HG02571 (cell line): ENCODE results near the gene INPP4A.

Experiments
- ATAC-seq: cut with Tn5 transposase; IDR thresholded peaks from one replicate; pipeline ENCODE4 v1.9.1; 2021; ENCODE audit warnings: mild to moderate bottlenecking, moderate library complexity; ENCODE audit not compliant: unreplicated experiment

INPP4A gene

DNA sequence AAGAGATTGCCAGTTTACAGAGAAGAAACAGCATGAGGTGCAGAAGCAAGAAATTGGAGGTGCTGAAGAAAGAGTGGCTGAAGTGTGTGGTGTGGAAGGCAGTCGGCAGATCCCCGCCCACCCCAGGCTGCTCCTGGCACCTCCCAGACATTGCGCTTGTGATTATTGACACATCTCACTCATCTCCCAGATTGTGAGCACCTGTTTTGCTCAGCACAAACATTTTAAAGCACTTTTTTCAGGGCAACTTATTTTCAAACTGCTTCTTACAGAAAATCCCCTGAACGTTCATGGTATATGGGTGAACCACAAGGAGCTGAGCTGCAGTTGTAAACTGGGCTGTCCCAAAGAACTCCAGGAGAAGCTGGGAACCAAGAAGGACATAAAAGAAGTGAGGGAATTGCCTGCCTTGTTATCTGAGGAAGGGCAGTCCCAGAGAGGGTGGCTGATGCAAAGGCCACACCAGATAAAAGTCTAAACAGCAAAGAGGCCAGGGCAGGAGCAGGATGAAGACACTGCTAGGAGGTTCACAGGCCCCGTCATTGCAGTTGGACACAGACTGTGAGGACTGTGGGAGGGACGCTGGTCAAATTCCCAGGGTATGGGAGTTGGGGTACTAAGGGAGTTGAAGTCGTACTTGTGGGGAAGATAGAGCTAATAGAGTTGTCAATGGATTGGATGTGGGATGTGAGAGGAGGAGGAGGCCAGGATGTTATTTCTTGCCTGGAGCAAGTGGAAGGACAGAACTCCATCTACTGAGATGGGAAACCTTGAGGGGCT, 65.1 kb downstream of the INPP4A start:
- ATAC-seq = no peak

DNA sequence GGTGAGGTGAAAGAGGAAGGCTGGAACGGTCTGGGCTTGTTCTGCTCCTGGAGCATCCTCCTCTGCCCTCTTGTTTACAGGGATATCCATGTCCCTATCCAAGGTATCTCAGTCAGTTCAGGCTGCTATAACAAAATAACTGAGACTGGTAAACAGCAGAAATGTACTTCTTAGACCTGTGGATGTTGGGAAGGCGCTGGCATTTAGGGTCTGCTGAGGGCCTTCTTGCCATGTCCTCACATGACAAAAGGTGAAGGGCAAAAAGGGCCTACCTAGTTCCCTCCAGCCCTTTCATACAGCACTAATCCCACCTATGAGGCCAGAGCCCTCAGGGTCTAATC, 65.6 kb downstream of the INPP4A start:
- no peak for ATAC-seq

DNA sequence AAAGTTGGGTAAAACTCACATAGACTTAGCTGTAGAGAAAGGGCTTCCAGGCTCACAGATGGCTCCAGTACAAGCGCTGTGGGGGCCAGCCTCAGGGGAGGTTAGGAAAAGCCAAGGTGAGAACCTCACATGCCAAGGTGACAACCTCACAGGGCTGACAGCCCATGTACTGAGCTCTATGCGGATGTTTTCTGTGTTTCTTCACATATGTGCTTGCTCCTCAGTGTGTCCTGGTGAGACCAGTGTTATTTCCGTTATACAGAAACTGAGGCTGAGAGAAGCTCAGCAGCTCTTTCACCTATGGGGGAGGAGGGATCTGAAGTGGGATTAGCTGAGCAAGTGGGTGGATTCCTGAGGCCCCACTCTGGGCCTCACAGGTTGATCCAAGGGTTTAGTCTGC, 67.3 kb downstream of the INPP4A start:
- no peak for ATAC-seq

DNA sequence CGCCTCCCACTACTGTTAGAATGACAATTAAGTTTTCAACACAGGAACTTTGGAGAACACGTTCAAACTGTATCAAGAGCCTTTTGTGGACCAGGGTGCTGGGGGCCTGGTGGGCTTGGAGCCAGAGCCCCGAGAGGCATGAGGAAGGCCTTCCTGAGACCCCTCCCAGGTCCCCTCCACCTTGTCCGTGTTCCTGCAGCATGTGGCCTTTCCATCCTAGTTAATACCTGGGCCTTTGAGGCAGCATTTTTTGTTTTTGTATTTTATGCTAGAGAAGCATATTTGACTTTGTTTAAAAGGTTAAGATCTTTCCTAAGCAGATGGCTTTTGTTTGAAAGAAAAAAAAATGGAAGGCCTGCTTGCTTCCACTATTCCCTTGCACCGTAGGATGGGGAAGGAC, 68.0 kb downstream of the INPP4A start:
- no peak for ATAC-seq

DNA sequence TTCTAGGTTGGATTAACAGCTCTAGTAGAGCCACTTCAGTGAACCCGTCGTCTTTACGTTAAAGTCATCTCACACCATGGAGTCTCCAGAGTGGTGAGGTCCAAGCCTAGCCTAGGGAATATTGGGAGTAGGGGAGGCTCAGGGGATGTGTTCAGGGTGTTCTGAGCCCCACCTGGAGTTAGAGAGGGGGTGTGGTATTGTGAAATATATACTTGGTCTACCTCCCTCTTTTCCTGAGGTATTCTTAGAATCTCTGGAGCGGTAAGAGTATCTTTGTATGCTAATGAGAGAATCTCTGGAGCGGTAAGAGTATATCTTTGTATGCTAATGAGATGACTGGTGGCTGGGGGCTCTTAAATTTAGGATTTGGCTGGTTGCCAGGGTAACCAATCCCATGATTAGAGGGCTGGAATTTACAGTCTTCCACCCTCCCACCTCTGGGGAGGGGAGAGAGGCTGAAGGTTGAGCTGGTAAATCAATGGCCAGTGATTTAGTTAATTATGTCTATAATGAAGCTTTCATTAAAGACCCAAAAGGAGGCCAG, 69.5 kb downstream of the INPP4A start:
- ATAC-seq = no peak

DNA sequence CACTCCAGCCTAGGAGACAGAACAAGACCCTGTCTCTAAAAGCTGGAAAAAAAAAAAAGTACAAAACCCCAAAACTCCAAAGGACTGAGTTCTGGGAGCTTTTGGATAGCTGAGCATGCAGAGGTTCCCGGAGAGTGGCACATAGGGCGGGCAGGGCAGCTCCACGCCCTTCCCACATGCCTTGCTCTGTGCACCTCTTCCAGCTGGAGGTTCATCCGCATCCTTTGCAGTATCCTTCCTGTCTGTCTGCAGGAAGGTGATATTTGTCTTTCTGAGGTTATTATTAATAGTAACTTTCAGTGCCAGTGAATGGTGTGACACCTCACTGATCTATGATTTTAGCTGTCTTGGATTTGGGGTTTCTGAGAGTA, 70.2 kb downstream of the INPP4A start:
- no peak for ATAC-seq

DNA sequence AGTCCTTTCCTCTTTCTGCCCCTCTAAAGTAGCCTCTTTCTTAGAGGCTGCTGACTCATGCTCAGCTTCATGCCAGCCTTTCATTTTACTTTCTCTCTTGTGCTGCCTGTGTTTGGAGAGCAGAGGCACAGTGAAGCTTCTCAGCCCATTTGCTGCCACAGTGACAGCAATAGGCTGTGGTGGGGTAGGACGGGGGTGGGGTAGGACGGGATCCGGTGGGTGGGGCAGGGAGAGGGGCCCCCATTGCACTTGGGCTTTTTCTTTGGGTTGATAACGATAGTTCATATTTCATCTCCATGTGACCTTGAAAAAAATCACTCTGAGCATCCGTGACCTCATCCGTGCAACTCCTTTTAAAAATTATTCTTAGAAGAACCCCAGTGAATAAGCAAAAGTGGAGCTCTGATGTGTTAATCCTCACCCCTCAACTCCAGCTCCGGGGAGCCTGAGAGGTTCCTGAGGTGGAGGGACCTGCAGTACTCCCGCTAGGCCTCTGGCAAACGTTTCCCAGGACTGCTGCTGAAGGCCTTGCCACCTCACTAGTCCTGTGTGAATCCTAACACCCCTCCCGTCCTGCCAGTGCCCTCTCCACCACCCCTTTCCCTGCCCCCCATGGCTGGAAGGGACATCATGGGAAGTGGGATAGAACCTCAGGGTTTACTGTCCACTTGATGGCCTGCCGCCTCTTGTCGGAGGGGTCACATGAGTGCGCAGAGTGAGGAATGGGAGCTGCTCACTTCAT, 70.8 kb downstream of the INPP4A start:
- no peak for ATAC-seq

DNA sequence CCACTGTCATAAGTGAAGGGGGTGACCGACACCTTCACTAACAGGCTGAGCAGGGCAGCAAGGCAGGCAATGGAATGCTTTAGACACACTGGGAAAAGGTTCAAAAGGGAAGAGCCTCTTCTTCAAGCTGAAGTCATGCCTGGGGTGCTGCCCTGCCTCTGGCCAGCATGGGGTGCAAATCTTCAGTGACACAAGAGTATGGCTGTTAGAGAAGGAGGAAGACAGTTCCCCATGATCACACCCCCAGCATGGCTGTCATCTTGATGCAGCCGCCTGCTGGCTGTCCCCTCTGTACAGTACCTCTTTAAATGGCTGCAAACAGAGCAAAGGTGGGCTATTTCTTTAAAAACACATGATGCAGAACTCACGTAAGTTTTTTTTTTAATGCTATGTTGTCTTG, 71.9 kb downstream of the INPP4A start:
- ATAC-seq = no peak

DNA sequence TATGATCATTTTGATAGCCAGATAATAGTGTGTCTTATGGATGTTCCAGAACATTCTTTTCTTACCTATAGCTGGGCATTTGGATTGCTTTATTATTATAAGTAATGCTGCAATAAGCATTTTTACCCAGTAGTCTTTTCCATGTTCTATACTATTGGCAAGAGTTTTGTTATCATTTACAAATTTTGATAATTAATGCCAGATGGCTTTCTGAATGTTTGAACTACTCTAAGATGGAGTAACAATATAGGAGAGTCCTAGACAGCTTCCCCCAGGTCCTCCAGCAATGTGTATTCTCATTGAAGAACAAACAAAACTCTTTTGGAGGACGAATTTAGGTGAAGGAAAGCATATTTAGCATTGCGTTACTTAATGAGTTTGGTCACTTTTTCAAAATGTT, 73.0 kb downstream of the INPP4A start:
- ATAC-seq = no peak

DNA sequence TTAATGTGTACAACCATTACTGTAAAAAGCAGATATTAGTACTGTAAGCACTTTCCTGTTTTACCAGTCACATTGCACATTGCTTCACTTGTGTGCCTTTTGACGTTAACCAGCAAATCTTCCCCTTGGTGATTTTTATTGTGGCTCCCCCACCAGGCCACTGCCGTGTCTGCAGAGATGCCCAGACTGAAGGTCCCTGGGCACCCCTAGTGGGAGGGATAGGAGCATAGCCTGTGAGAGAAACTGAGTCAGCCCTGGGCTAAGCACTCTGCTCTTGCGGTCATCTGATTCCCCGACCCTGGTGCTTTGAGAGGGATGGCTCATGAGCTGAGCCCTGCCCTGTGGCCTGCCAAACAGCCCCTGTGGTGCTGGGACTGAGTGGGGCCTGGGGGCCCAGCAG, 73.4 kb downstream of the INPP4A start:
- no peak for ATAC-seq

DNA sequence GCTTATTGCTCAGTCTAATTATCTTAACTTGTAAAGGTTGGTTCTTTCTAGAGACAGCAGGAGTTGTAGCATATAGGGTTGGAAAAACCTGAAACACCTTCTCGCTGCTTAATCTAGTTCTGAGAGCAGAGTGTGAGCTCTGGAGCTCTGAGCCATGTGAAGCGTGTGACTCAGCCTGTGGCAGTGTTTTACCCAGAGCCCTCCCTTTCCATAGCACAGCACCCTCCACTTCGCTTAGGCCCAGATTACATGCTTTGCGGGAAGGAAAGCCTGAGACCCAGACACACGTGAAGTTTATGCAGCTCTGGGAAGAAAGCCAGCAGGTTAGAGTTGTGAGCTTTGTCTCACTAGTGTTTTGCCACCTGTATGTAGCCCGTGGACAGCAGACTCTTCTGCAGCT, 74.5 kb downstream of the INPP4A start:
- ATAC-seq = no peak

DNA sequence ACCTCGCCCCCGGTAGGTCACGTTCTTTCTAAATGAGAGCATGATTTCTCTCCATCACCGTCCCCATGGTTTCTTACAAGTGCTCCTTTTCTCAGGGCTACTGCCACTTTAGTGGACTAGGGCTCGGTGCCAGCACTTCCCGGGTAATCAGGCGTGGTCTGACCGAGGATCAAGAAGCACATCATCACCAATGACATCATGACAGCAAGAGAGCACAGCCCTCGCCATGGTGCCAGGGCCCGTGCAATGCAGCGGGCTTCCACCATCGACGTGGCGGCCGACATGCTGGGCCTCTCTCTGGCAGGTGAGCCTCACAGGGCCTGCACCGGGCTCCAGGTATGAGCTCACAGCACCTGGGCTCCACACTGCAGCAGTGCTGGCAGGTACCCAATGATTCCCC, 75.2 kb downstream of the INPP4A start:
- no peak for ATAC-seq

DNA sequence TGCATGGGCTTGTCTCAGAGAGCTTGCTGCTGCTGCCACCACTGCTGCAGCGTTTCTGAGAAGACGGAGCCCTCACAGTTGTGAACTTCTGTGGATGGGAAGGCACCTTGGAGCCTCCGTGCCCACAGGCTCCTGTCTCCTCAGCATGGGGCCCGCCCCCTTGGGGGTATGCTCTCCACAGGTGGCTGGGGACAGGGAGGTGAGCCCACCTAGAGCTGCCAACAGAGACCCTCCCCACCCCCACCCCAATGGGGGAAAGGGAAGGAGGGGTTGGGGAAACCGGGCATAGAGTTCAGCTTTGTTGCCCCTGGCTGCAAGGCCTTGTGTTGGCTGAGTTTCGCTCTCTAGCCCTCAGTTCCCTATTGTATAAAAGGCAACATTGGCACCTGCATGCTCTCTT, 76.1 kb downstream of the INPP4A start:
- no peak for ATAC-seq

DNA sequence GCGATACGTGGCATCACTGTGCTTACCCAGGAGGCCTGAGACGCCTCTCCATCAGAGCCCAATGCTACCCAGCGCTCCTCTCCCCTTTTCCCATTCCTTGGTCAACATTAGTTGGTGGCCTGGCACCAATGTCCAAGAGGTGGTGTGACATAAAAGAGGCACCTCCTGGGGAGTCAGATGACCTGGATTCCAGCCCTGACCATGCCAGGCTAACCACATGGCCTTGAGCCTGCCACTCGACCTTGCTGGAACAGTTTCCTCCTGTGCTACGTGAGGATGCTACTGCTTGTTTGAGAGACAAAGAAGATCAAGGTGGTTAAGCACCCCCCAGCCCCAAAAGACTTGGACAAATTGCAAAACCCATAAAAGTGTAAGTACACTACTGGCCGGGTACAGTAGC, 76.6 kb downstream of the INPP4A start:
- no peak for ATAC-seq

DNA sequence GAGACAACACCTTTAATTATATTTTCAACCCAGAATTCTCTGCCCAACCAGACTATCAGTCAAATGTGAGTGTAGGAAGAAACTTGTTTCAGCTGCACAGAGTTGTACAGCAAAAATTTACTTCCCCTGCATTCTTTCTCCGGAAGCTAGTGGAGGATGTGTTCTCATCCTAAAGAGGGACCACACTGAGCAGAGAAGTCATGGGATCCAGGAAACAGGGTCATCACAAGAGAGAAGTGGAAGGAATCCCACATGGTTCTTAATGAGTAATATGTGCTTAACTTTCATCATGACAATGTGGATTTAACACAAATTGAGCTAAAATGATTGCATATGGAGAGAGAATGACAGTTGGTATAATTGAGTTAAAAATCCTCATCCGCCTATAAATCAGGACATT, 78.2 kb downstream of the INPP4A start:
- ATAC-seq = no peak

DNA sequence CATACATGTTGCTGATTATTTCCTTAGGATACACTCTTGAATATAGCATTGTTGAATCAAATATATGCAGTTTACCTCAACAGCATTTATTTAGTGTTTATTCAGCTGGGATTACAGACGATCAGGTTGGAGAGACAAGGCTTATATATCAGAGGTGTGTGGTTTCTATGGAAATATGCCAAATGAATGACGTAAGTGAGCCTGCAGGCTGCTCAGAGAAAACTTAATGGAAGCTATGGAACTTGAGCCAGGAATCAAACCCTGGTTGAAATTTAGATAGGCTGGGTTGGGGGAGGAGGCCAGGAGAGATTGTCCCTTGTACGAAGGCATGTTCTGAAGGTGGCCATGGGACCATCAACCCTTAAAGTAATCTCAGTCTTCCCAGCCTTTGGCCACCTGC, 79.5 kb downstream of the INPP4A start:
- ATAC-seq = no peak

DNA sequence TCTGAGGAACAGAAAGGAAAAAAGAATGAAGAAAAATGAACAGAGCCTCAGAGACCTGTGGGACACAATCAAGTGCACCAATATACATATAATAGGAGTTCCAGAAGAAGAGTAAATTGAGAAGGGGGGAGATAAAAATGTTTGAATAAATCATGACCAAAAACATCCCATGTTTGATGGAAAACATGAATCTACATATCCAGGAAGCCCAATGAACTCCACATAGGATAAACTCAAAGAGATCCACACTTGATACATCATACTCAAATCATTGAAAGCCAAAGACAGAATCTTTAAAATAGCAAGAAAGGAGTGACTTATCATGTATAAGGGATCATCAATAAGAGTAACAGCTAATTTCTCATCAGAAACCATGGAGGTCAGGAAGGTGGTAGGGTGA, 83.7 kb downstream of the INPP4A start:
- no peak for ATAC-seq

DNA sequence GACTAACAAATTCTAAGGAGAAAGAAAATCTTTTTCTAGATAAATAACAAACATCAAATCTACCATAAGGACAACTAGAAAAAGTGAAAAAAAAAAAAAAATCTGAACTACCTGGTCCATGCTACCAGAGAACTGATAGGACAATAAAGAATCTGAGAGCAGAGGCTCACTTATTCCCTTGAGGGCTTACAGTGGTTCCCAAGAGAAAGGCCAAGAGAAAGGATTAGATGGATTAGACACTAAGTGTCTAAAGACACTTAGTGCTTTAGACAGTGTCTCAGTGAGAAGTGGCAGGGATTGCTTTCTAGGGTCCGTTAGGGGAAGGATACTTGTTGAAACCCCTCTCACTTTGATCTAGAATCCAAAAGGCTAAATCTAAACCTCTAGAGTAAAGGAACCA, 85.5 kb downstream of the INPP4A start:
- ATAC-seq = no peak

DNA sequence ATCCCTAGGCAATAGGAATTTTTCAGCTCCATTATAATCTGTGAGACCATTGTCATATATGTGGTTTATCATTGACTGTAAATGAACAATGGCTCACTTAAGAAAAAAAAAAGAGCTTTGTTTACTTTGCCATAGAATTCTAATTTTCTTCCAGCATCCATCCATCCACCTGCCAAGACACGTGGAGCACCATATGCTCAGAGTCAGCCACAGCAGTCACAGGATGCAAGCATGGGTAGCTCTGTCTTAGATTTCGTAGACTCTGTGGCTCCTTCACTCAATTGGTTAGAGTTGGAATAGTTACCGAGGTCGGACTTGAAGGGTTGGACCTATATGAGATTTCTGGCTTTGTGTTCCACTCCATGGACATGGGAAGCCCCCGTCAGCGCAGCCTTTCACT, 88.1 kb downstream of the INPP4A start:
- no peak for ATAC-seq

DNA sequence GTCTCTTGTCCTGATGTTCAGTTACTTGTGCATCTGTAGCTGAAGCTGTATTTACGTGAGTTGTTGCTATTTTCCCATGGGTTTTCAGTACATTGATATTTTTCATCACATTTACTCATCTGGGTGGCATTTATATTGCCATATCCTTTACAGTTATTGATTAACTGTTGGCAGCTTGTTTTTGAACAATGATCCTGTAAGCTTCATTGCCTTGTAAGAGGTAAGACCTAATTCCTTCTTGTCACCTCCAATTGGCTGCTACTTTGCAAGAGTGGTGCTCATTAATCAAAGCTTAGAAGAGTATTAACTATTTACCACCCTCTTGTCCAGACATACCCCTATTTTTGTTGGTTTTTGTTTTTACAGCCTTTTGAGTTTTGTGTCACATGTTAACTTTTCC, 88.9 kb downstream of the INPP4A start:
- ATAC-seq = no peak

DNA sequence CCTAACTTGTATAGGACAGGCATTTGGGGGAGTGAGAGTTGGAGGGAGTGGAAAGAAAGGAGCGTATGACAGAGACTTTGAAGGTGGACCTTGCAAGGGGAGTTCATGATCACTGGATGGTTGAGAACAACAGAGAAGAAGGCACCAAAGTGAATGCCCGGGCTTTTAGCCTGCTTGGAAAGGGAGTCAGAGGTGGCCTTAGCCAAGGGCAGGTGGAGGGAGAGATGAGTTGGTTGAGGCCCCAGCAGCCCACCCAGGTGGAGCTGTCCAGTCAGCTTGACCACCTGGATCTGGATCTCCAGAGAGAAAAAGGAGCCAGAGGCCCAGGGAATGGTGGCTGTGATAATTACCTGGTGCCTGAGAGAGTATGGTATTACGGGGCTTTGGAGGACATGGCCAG, 90.1 kb downstream of the INPP4A start:
- ATAC-seq = no peak

DNA sequence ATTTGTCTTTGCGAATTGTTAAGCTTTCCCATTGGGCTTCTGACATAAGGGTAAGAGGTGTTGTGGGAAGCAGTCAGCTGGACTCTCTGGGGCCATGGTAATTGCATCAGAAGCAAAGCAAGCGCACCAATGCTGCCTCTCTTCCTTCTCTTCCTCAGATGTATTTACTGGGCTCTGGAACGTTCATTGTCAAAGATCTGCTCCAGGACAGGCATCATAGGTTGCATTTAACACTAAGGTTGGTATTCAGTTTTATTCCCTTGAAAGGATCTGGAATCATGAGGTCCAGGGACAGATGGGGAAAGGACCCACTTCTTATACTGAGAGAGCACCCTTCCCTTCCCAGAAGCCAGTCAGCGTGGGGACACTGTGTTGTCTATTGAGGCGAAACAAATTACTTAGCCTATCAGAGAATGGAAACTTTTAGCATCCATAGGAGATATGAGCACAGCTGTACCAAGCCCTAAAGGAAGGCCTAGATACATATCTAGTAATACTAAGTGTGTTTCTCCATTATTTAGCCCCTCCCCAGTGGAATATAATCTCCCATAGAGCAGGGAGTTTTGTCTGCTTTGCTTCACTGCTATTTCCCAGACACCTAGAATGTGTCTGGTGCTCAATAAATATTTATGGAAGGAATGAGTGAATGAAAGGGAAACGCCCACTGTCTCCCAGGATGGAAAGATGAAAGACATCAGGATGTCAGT, 91.5 kb downstream of the INPP4A start:
- ATAC-seq = no peak
